GM12878 (cell line): ENCODE data around the gene NHSL2. TPM values are rescaled to one million over a fixed set of nuclear protein-coding genes. Genes with fewer than 3 reads are reported as not detected.

Experiments
- ATAC-seq: fragments of 200-7000 bp; cut with Tn5 transposase; 3 replicates; pipeline ENCODE4 v1.9.1; 2020; ENCODE audit warnings: mild to moderate bottlenecking, moderate library complexity
- BruUV-seq: library from RNA; stranded (reverse); fragments of 400-500 nt; replicated peaks from 2 replicates; lab custom pipeline; 2021; lab: Mats Ljungman, UMichigan
- CTCF ChIA-PET: fragments of 300-600 bp; sonication (Branson Sonifier 250); formaldehyde crosslinking; extraction: SDS; loops from one replicate; lab custom pipeline; 2021; ENCODE audit warnings: inconsistent platforms; lab: Yijun Ruan, JAX
- POLR2A ChIA-PET: fragments of 350-600 bp; formaldehyde crosslinking; extraction: SDS; loops from one replicate; lab custom pipeline; 2021; ENCODE audit warnings: inconsistent platforms; lab: Charles Lee
- RAD21 ChIA-PET: fragments of 300-600 bp; sonication (Branson Sonifier 250); formaldehyde crosslinking; loops from one replicate; lab custom pipeline; 2023; ENCODE audit warnings: antibody characterized with exemption; ENCODE audit not compliant: unreplicated experiment; lab: Charles Lee
- SMC1A ChIA-PET: fragments of 300-600 bp; sonication (Branson Sonifier 250); formaldehyde crosslinking; loops from one replicate; lab custom pipeline; 2023; ENCODE audit not compliant: unreplicated experiment, uncharacterized antibody; lab: Charles Lee
- DNase-seq: peaks from one replicate; pipeline ENCODE4 v3.0.0-alpha.2; 2011; ENCODE audit warnings: low read depth, low spot score
- FAIRE-seq: peaks from 3 replicates; lab custom pipeline; 2011; peaks lifted over from hg19 to GRCh38; lab: Jason Lieb, UNC
- H2AFZ ChIP-seq: 2 replicates; pipeline ENCODE4 v1.6.0; 2011; ENCODE audit warnings: low read depth, low read length, control low read depth; ENCODE audit not compliant: control insufficient read depth
- H3K27ac ChIP-seq: 2 replicates; pipeline ENCODE4 v1.5.1; 2011; ENCODE audit warnings: control low read depth; ENCODE audit not compliant: control insufficient read depth, insufficient read depth
- H3K27me3 ChIP-seq, 2 experiments: replicated peaks in 1 of 2; 2 replicates each; pipeline versions ENCODE4 v1.6.0 to v1.6.1; 2011; ENCODE audit warnings: low read length in 1 of 2; ENCODE audit not compliant: control insufficient read depth in 2 of 2, insufficient read depth in 2 of 2
- H3K36me3 ChIP-seq, 2 experiments: 2 replicates each; pipeline ENCODE4 v1.5.1; 2011; ENCODE audit warnings: low read length in 1 of 2; ENCODE audit not compliant: control insufficient read depth in 2 of 2, insufficient read depth in 2 of 2
- H3K4me1 ChIP-seq: 2 replicates; pipeline ENCODE4 v1.6.1; 2011; ENCODE audit warnings: mild to moderate bottlenecking, low read length, moderate library complexity, mixed read lengths; ENCODE audit not compliant: control insufficient read depth, insufficient read depth
- H3K4me2 ChIP-seq: 2 replicates; pipeline ENCODE4 v1.6.0; 2011; ENCODE audit warnings: control low read depth; ENCODE audit not compliant: control insufficient read depth, insufficient read depth
- H3K4me3 ChIP-seq: fragments of 200-600 bp; sonication (generic); 2 replicates; pipeline ENCODE4 v1.5.1; 2016
- H3K79me2 ChIP-seq: 2 replicates; pipeline ENCODE4 v1.6.0; 2011; ENCODE audit warnings: low read length; ENCODE audit not compliant: control insufficient read depth, insufficient read depth
- H3K9ac ChIP-seq: 2 replicates; pipeline ENCODE4 v1.8.0; 2011; ENCODE audit warnings: low read length, control low read depth, mixed read lengths; ENCODE audit not compliant: control insufficient read depth, insufficient read depth
- H3K9me3 ChIP-seq: replicated peaks from 3 replicates; pipeline ENCODE4 v1.5.1; 2011; ENCODE audit warnings: mild to moderate bottlenecking, low read length; ENCODE audit not compliant: control insufficient read depth, insufficient read depth
- H4K20me1 ChIP-seq: 2 replicates; pipeline ENCODE4 v1.6.0; 2011; ENCODE audit not compliant: control insufficient read depth, insufficient read depth
- BACH1 ChIP-seq: fragments of 450-650 bp; IDR thresholded peaks from 2 replicates; pipeline ENCODE4 v1.6.1; 2017; ENCODE audit warnings: mild to moderate bottlenecking, borderline replicate concordance
- ESRRA ChIP-seq: IDR thresholded peaks from 2 replicates; pipeline ENCODE4 v1.6.1; 2012; ENCODE audit warnings: mild to moderate bottlenecking, low read length, improper control_type of control experiment
- GATAD2B ChIP-seq: fragments of 450-650 bp; conservative IDR thresholded peaks from 2 replicates; pipeline ENCODE4 v1.6.1; 2017; ENCODE audit warnings: low read depth, mild to moderate bottlenecking, moderate library complexity
- HDAC2 ChIP-seq: fragments of 200-600 bp; sonication (generic); IDR thresholded peaks from 2 replicates; pipeline ENCODE4 v1.6.1; 2017
- KDM1A ChIP-seq: fragments of 200-600 bp; sonication (generic); IDR thresholded peaks from 2 replicates; pipeline ENCODE4 v1.6.1; 2016; ENCODE audit warnings: borderline replicate concordance
- MEF2A ChIP-seq: IDR thresholded peaks from 2 replicates; pipeline ENCODE4 v1.6.1; 2011; ENCODE audit warnings: low read depth, mild to moderate bottlenecking, low read length, moderate library complexity; ENCODE audit not compliant: insufficient read depth
- MYC ChIP-seq: IDR thresholded peaks from 2 replicates; pipeline ENCODE4 v1.6.1; 2011; ENCODE audit warnings: mild to moderate bottlenecking, low read length, moderate library complexity, inconsistent platforms; ENCODE audit not compliant: insufficient read depth, insufficient replicate concordance, insufficient read length, severe bottlenecking
- NFIC ChIP-seq: IDR thresholded peaks from 2 replicates; pipeline ENCODE4 v1.6.1; 2012; ENCODE audit warnings: low read depth, mild to moderate bottlenecking, inconsistent platforms, low read length, moderate library complexity
- NR2C1 ChIP-seq: fragments of 450-650 bp; IDR thresholded peaks from 2 replicates; pipeline ENCODE4 v1.6.1; 2017; ENCODE audit warnings: antibody characterized with exemption, mild to moderate bottlenecking, moderate library complexity
- POLR2AphosphoS2 ChIP-seq: IDR thresholded peaks from 2 replicates; pipeline ENCODE4 v1.6.1; 2011; ENCODE audit warnings: low read depth, mild to moderate bottlenecking, low read length, improper control_type of control experiment, moderate library complexity
- POU2F2 ChIP-seq: IDR thresholded peaks from 3 replicates; pipeline ENCODE4 v1.6.1; 2011; ENCODE audit warnings: low read depth, mild to moderate bottlenecking, low read length, borderline replicate concordance
- RAD21 ChIP-seq: IDR thresholded peaks from 2 replicates; pipeline ENCODE4 v1.6.1; 2011; ENCODE audit warnings: mild to moderate bottlenecking, low read depth, low read length, moderate library complexity; ENCODE audit not compliant: insufficient read depth
- RBBP5 ChIP-seq: fragments of 200-600 bp; sonication (generic); conservative IDR thresholded peaks from 2 replicates; pipeline ENCODE4 v1.6.1; 2016
- RUNX3 ChIP-seq: IDR thresholded peaks from 2 replicates; pipeline ENCODE4 v1.6.1; 2012; ENCODE audit warnings: low read length, inconsistent platforms
- SP1 ChIP-seq: IDR thresholded peaks from one replicate; pipeline ENCODE4 v1.6.1; 2011; ENCODE audit warnings: low read depth, low read length
- WRNIP1 ChIP-seq: IDR thresholded peaks from 2 replicates; pipeline ENCODE4 v1.6.1; 2011; ENCODE audit warnings: low read depth, low read length, improper control_type of control experiment, borderline replicate concordance
- ZBTB33 ChIP-seq: fragments of 450-650 bp; IDR thresholded peaks from 2 replicates; pipeline ENCODE4 v1.6.1; 2017; ENCODE audit warnings: mild to moderate bottlenecking
- ZNF217 ChIP-seq: fragments of 450-650 bp; IDR thresholded peaks from 2 replicates; pipeline ENCODE4 v1.6.1; 2017; ENCODE audit warnings: antibody characterized with exemption, mild to moderate bottlenecking
- ZNF384 ChIP-seq: IDR thresholded peaks from 2 replicates; pipeline ENCODE4 v1.6.1; 2012; ENCODE audit warnings: low read depth, mild to moderate bottlenecking, low read length, improper control_type of control experiment, borderline replicate concordance
- ZZZ3 ChIP-seq: IDR thresholded peaks from 2 replicates; pipeline ENCODE4 v1.6.1; 2011; ENCODE audit warnings: low read depth; ENCODE audit not compliant: control insufficient read depth, insufficient read length
- WGBS: methylation state at CpG from one replicate; pipeline ENCODE4 v1.1.6; 2016; ENCODE audit warnings: low lambda C conversion rate; ENCODE audit not compliant: insufficient replicate concordance, insufficient coverage; ENCODE audit errors: missing lambda C conversion rate; 5-methylcytosine and 5-hydroxymethylcytosine counted together
- in situ Hi-C: fragments of 300-500 bp; cut with MboI; formaldehyde crosslinking; loops from 9 replicates; pipeline ENCODE4 v1.14.3; 2018; ENCODE audit warnings: mixed read lengths
- intact Hi-C: fragments of 100-400 bp; cut with micrococcal nuclease; formaldehyde crosslinking; loops from one replicate; pipeline ENCODE4 v1.14.2; 2022; ENCODE audit not compliant: unreplicated experiment
- polyA plus RNA-seq, 11 experiments: library from polyadenylated mRNA; depleted of rRNA in 4 of 11; unstranded in 6 of 11; stranded (reverse) in 5 of 11; fragments of >200 nt; fragmentation: Nextera tagmentation in 4 of 11; fragmentation: Illumina TruSeq in 1 of 11; extraction: Ambion mirVana in 4 of 11; extraction: Trizol in 1 of 11; gene quantifications; 1 replicate in 1 of 11; 2 replicates in 10 of 11; pipeline versions ENCODE4 v1.2.1 to v1.2.3, GENCODE V29; 2011 to 2016; ENCODE audit warnings: inconsistent platforms in 2 of 11, missing spikeins in 2 of 11, low read depth in 1 of 11
- total RNA-seq, 4 experiments: library from RNA; depleted of rRNA in 3 of 4; stranded (reverse); fragments of >200 nt in 3 of 4; fragmentation: Illumina TruSeq in 1 of 4; extraction: Trizol in 1 of 4; gene quantifications; 2 replicates each; pipeline versions ENCODE4 v1.2.1 to v1.2.3, GENCODE V29; 2013 to 2021

NHSL2 gene
- total and polyA plus RNA-seq, 10 of the 15 experiments (the other 5 are each of a cell fraction or from before 2014, with no cell fraction given), result 0.05 to 0.53 (median 0.07) TPM; not detected in 2

DNA sequence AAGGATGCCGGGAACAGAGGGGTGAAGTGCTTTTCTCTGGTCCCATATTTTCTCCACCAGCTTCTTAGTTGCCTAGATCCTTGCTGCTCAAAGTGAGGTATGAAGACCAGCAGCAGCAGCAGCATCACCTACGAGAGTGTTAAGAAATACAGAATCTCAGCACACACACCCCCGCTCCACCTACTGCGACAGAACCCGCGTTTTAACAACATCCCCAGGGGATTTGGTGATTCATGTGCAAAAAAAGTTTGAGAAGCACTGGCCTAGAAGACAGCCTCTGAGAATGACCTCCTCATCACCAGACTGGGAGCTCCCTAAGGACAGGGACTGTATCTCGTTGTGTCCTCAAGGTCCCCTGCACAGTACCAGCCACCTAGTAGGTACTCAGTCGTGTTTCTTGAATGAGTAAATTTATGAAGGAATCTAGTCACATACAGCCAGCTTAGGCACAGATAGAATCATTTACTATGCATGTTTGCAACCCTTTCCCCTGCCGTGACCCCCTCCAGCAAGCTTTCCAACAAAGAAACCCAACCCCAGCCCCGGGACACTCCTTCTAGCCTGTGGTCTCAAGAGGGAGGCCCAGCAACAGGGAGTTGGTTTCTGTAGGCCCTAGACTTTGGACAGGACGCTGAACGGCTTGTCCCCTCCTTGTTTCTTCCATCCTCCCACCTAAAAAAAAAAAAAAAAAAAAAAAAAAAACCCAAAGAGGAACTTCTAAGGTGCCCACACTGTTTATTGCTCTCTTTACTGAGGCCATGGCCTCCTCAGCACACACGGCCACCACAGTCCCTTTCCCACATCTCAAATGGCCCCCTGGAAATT is 199.6 kb downstream of the NHSL2 start:
- intact Hi-C loops, result no loop called here
- FAIRE-seq, result no peak
- Histone ChIP-seq H3K4me2 (no peak overlapping the region), H2AFZ (no peak overlapping the region), H3K4me3 (no peak overlapping the region), H3K9me3 (no peaks in the 10 kb centered on the region)
- SMC1A ChIA-PET, result no interaction called here
- TF ChIP-seq ZZZ3 (no peak), ZNF217 (no peak), ZNF384 (no peak), ZBTB33 (no peak), POLR2AphosphoS2 (no peak), SP1 (no peak), HDAC2 (no peak), NFIC (no peak), KDM1A (no peak), MEF2A (no peak), GATAD2B (no peak), RBBP5 (no peak), BACH1 (no peak), RAD21 (no peak), RUNX3 (no peak), NR2C1 (no peak), WRNIP1 (no peak), ESRRA (no peak), MYC (no peak), POU2F2 (no peak)
- TF ChIP-seq, all 136 proteins: peak for 0
- no peaks in the 10 kb centered on the region for H4K20me1 ChIP-seq
- no peak overlapping the region for H3K9ac ChIP-seq
- CTCF ChIA-PET, result interaction anchor here (0.7 to 1.0 kb wide), 2 partner anchors 16 to 92 kb away, joined by 3 read pairs; no protein-coding TSS in a partner anchor
- no TSS peak for BruUV-seq
- H3K27me3 ChIP-seq, result peaks cover 1 to 3% of the 10 kb centered on the region in 2 experiments; a peak in 2 of 4 replicates
- H3K4me1 ChIP-seq, result 0 out of 2 replicates have a peak, but pooled peaks cover under 1% of the 10 kb centered on the region
- H3K27ac ChIP-seq, result no peak overlapping the region
- H3K36me3 ChIP-seq, result no peaks in the 10 kb centered on the region
- no peaks in the 10 kb centered on the region for H3K79me2 ChIP-seq
- in situ Hi-C loops, result no loop called here
- POLR2A ChIA-PET, result interaction anchor here (0.7 kb wide), 1 partner anchor 14 kb away, joined by 6 read pairs; no protein-coding TSS in a partner anchor
- ATAC-seq (no peak; the same call in 2 of the 3 replicates), DNase-seq (no peak)
- RAD21 ChIA-PET, result interaction anchor here (0.7 kb wide), 1 partner anchor 112 kb away, joined by 3 read pairs; no protein-coding TSS in a partner anchor
- 15% methylated on average over 12 of the region's 13 CpGs for WGBS
